Activated CD4-positive, alpha-beta T cell treated with anti-CD3 and anti-CD28 coated beads, Interleukin-2, amount 50 U/mL, for 1 hour (primary cell): Measurements from ENCODE around the gene EIF5A2.

Experiments
- DNase-seq: peaks from one replicate; pipeline ENCODE4 v3.0.0-alpha.2; 2020

The EIF5A2 gene

GRCh38 chr3:170848292-170848917, 60.0 kb downstream of the EIF5A2 start:
- DNase-seq: no peak

- no peak for DNase-seq
These were observed 64.1 kb downstream of the EIF5A2 start for GRCh38 chr3:170844377-170844776.

DNA sequence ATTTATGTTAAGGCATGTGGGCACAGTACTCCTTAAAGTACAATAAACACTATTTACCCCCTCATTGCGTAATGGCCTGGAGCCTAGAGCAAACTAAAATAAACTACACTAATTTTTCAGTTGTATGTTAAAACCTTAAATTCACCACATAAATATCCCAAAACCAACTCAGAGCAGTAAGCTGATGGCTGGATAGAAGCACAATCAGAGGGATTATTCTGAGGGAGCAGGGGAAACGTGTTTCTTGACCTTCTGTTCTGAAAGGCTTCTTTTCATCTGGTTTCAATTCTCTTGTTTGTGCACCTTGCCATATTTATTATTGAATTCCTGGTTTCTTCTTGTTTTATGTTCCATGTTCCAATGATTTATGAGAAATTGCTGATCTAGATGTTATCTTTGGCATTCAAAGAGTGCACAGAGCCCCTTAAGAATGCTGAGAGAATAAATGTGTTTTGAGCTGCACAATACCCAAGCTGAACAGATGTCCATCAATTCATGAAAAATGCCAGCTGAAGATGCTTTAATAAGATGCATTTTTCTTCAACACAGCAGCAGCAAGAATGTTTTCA, 68.1 kb downstream of the EIF5A2 start:
- DNase-seq: no peak

GRCh38 chr3:170839518-170840100, 68.8 kb downstream of the EIF5A2 start:
- DNase-seq: no peak
